Smooth muscle cell (in vitro differentiated cells): ENCODE data around the gene CEACAM3. TPM values are rescaled to one million over a fixed set of nuclear protein-coding genes. Genes with fewer than 3 reads are reported as not detected.

Experiments
- DNase-seq: peaks from one replicate; lab custom pipeline; 2025; ENCODE audit not compliant: unreplicated experiment; lab: John Stamatoyannopoulos, UW
- H2AFZ ChIP-seq: fragments of 200-600 bp; sonication (generic); 2 replicates; pipeline ENCODE4 v1.6.0; 2016; ENCODE audit warnings: antibody characterized with exemption, low read depth, mild to moderate bottlenecking
- H3F3A ChIP-seq: fragments of 200-600 bp; sonication (generic); 2 replicates; pipeline ENCODE4 v1.6.0; 2017; ENCODE audit warnings: antibody characterized with exemption, low read depth
- H3K27ac ChIP-seq: fragments of 200-600 bp; sonication (generic); 2 replicates; pipeline ENCODE4 v1.5.1; 2016; ENCODE audit warnings: low read depth, mild to moderate bottlenecking
- H3K27me3 ChIP-seq: fragments of 200-600 bp; sonication (generic); 2 replicates; pipeline ENCODE4 v1.6.1; 2016; ENCODE audit warnings: low read depth, mild to moderate bottlenecking
- H3K36me3 ChIP-seq: fragments of 200-600 bp; sonication (generic); 2 replicates; pipeline ENCODE4 v1.5.1; 2016; ENCODE audit warnings: low read depth
- H3K4me1 ChIP-seq: fragments of 200-600 bp; sonication (generic); 2 replicates; pipeline ENCODE4 v1.5.1; 2016; ENCODE audit warnings: low read depth
- H3K4me2 ChIP-seq: fragments of 200-600 bp; sonication (generic); 2 replicates; pipeline ENCODE4 v1.6.0; 2016; ENCODE audit warnings: mild to moderate bottlenecking
- H3K4me3 ChIP-seq: fragments of 200-600 bp; sonication (generic); 2 replicates; pipeline ENCODE4 v1.5.1; 2016; ENCODE audit warnings: mild to moderate bottlenecking
- H3K79me2 ChIP-seq: fragments of 200-600 bp; sonication (generic); 2 replicates; pipeline ENCODE4 v1.6.0; 2016; ENCODE audit warnings: low read depth, mild to moderate bottlenecking
- H3K9ac ChIP-seq: fragments of 200-600 bp; sonication (generic); 2 replicates; pipeline ENCODE4 v1.6.0; 2016; ENCODE audit warnings: low read depth
- H3K9me3 ChIP-seq: fragments of 200-600 bp; sonication (generic); replicated peaks from 2 replicates; pipeline ENCODE4 v1.5.1; 2016; ENCODE audit warnings: low read depth
- H4K20me1 ChIP-seq: fragments of 200-600 bp; sonication (generic); 2 replicates; pipeline ENCODE4 v1.6.0; 2016; ENCODE audit warnings: low read depth
- WGBS: methylation state at CpG from one replicate; pipeline ENCODE4 v1.1.7; 2016; ENCODE audit warnings: low lambda C conversion rate; 5-methylcytosine and 5-hydroxymethylcytosine counted together
- polyA plus RNA-seq: library from polyadenylated mRNA; unstranded; fragments of >200 nt; fragmentation: Nextera tagmentation; extraction: Ambion mirVana; gene quantifications from 2 replicates; pipeline ENCODE4 v1.2.1, GENCODE V29; 2016
- total RNA-seq: library from RNA; depleted of rRNA; stranded (reverse); fragments of >200 nt; gene quantifications from 2 replicates; pipeline ENCODE4 v1.2.3, GENCODE V29; 2014
- TF ChIP-seq, protein P1 (sequence below): fragments of 200-600 bp; sonication (generic); IDR thresholded peaks from 2 replicates; pipeline ENCODE4 v1.5.1; 2017; ENCODE audit warnings: borderline replicate concordance, mild to moderate bottlenecking, antibody characterized with exemption; ENCODE audit not compliant: insufficient read depth, poor library complexity, severe bottlenecking

CEACAM3 gene
- total and polyA plus RNA-seq, 2 experiments from 2014 or later: not detected

DNA sequence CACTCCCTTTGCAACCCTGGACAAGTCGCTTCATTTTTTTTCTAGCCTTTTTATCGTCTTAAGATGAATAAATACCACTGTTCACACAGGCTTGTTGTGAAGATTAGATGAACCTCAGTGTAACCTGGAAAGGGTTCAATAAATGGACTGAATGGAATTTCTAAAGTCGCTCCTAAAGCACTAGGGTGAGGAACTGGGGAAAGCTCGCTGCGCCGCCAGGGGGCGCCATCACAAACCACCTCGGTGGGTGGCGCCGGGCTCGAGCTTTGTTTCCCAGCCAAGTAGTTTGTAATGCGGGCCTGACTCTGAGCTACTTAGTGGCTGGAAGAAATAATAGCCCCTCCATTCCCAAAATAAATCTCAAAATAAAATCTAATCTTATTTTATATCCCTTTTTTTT lies 43.2 kb upstream of the CEACAM3 start:
- no peaks in the 10 kb centered on the region for H3K36me3 ChIP-seq
- H2AFZ ChIP-seq: no peak overlapping the region
- 19% methylated on average over 12 of the region's 12 CpGs for WGBS
- H3K4me1 ChIP-seq: no peaks in the 10 kb centered on the region
- no peaks in the 10 kb centered on the region for H3K9me3 ChIP-seq
- TF ChIP-seq, protein P1, sequence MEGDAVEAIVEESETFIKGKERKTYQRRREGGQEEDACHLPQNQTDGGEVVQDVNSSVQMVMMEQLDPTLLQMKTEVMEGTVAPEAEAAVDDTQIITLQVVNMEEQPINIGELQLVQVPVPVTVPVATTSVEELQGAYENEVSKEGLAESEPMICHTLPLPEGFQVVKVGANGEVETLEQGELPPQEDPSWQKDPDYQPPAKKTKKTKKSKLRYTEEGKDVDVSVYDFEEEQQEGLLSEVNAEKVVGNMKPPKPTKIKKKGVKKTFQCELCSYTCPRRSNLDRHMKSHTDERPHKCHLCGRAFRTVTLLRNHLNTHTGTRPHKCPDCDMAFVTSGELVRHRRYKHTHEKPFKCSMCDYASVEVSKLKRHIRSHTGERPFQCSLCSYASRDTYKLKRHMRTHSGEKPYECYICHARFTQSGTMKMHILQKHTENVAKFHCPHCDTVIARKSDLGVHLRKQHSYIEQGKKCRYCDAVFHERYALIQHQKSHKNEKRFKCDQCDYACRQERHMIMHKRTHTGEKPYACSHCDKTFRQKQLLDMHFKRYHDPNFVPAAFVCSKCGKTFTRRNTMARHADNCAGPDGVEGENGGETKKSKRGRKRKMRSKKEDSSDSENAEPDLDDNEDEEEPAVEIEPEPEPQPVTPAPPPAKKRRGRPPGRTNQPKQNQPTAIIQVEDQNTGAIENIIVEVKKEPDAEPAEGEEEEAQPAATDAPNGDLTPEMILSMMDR: peak; percentile 36
- H3K4me3 ChIP-seq: no peak overlapping the region
- H3K79me2 ChIP-seq: no peaks in the 10 kb centered on the region
- H4K20me1 ChIP-seq: no peaks in the 10 kb centered on the region
- H3K4me2 ChIP-seq: no peak overlapping the region
- H3K27me3 ChIP-seq: no peaks in the 10 kb centered on the region
- DNase-seq: no peak
- H3K27ac ChIP-seq: no peak overlapping the region
- no peaks in the 10 kb centered on the region for H3F3A ChIP-seq
- H3K9ac ChIP-seq: no peak overlapping the region

DNA sequence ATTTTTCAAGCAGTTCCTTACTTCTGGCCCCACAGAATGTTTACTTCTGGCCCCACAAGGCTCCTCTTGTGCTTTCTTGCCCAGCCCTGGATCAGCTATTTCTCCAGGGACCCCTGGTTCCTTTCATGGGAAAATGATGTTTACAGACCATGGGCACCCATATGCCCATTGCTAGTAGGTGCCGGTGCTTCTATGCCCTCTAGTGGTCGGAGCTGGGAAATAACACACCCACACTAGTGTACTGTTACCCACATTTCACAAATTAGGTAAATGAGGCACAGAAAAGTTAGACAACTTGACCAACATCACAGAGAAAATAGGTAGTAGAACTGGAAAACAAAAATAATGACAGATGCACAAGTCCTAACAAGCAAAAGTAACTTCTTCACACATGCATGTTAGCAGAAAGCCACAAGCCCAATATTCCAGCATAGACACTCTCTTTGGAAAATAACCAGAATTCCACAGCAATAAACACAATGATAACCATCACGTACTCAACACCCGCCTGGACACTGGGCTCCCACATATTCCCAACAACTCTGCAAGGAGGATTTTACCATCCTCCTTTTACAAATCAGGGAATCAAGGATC lies 42.4 kb upstream of the CEACAM3 start:
- Histone ChIP-seq H3F3A (no peaks in the 10 kb centered on the region), H3K27me3 (no peaks in the 10 kb centered on the region), H3K4me2 (no peak overlapping the region), H3K4me1 (no peaks in the 10 kb centered on the region), H3K79me2 (no peaks in the 10 kb centered on the region), H3K9me3 (no peaks in the 10 kb centered on the region), H3K27ac (no peak overlapping the region), H3K4me3 (no peak overlapping the region), H4K20me1 (no peaks in the 10 kb centered on the region), H3K36me3 (no peaks in the 10 kb centered on the region), H3K9ac (no peak overlapping the region), H2AFZ (no peak overlapping the region)
- TF ChIP-seq, protein P1: peak; percentile 32
- no peak for DNase-seq
- 14% methylated on average over 4 of the region's 4 CpGs for WGBS

DNA sequence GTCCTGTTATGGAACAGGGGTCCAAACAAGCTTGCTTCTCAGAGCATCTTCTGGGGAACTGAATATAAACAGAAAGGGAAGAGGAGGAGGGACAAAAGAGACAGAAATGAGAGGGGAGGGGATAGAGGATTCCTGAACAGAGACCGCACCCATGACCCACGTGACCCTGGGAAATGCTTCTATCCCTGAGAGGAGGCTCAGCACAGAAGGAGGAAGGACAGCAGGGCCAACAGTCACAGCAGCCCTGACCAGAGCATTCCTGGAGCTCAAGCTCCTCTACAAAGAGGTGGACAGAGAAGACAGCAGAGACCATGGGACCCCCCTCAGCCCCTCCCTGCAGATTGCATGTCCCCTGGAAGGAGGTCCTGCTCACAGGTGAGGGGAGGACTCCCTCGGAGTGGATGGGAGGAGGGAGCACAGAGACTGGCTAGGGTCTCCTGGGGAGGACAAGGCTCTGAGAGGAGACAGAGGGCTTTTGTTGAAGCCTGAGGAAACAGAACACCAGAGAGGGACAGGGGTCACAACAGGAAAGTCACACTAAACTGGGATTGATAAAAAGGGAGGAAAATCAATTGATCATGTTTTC lies 41.0 kb upstream of the CEACAM3 start, which contains the start of gene CEACAM6:
TSS of gene CEACAM6 (plus strand) at position 203 of the 586 bp plus-strand sequence. CDS start at position 312, 109 bp downstream.
- Histone ChIP-seq H3K79me2 (no peaks in the 10 kb centered on the region), H3K4me3 (no peak within 1 kb of the TSS), H2AFZ (no peak within 1 kb of the TSS), H3K9me3 (no peaks in the 10 kb centered on the region), H3K36me3 (no peaks in the 10 kb centered on the region), H3K9ac (no peak within 1 kb of the TSS), H3K27me3 (no peaks in the 10 kb centered on the region), H3F3A (no peaks in the 10 kb centered on the region), H3K27ac (no peak within 1 kb of the TSS), H4K20me1 (no peaks in the 10 kb centered on the region), H3K4me1 (no peaks in the 10 kb centered on the region), H3K4me2 (no peak within 1 kb of the TSS)
- no peak for DNase-seq
- TF ChIP-seq, protein P1: no peak
- WGBS: 66% methylated on average over 3 of the region's 3 CpGs

DNA sequence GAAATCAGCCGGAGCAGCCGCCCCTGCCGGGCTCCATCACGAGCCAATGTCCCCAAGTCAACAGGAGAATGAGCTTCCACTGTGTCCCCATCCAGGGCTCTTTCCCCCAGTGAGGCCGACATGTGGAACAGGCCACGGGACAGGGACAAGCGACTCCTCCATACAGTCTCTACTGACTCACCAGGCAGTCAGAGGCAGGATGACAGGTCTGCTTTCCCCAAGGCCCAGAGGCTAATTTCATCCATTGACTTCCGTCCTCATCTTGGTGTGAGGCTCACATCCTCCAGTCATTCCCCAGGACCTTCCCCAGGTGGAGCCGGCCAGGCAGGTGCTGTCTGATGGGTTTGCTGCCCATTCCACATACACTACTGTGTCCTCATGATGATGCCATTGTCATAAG lies 37.5 kb upstream of the CEACAM3 start:
- no peaks in the 10 kb centered on the region for H3K27me3 ChIP-seq

More for the DNA sequence above, 37.5 kb upstream of the CEACAM3 start:
- Histone ChIP-seq H3K36me3 (no peaks in the 10 kb centered on the region), H2AFZ (no peak overlapping the region), H3K9ac (no peak overlapping the region), H4K20me1 (no peaks in the 10 kb centered on the region), H3F3A (no peaks in the 10 kb centered on the region), H3K4me2 (no peak overlapping the region), H3K4me1 (no peaks in the 10 kb centered on the region), H3K4me3 (no peak overlapping the region), H3K9me3 (no peaks in the 10 kb centered on the region), H3K79me2 (no peaks in the 10 kb centered on the region), H3K27ac (no peak overlapping the region)
- TF ChIP-seq, protein P1: no peak
- 63% methylated on average over 9 of the region's 9 CpGs for WGBS
- no peak for DNase-seq
